ENCODE results near the gene MRPL18.

DNA sequence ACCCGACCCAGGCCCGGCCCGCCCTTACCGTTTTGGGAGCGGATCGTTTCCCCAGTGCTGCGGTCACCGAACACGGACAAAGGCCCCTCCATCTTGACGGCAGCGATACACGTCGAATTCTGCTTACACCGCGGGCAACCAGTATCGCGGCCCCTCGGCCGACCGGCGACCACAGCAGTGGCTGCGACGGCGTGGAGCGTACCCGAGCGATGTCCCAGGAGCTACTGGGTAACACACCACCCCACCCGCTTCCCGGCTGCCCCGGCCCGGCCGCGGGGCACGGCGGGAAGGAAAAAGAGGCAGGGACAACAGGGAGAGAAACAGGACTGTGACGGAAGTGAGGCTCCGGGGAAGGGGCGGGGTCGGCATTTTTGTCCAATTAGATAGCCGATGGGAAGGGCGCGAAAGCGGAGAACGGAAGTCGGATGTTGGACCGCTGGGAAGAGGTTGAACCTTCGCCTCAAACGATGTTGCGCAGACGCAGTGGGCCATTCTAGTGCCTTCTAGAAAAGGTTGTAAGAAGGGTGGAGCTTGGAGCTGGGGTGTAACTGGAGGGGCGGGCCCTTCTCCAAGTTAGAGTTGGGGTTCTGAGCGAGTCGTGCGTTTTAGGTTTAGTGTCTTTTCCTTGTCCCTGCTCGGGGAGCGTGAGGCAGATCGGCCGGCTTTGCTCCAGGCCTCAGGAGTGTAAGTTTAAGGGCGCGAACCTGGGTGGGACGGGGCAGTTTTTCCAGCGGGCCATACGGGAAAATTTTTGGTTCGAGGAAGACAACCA is 704 bp upstream of the MRPL18 start, which contains the start of gene TCP1:
- TF ChIP-seq POLR2A (IDR thresholded peaks at IDR 0.05; ENCODE audit: low read length) (peak; percentile 90), GATA1 (IDR thresholded peaks at IDR 0.05; ENCODE audit: low read depth, low read length) (no peak)
